Endodermal cell (in vitro differentiated cells): Measurements from ENCODE around the gene TGM4. TPM values are rescaled to one million over a fixed set of nuclear protein-coding genes. Genes with fewer than 3 reads are reported as not detected.

Experiments
- DNase-seq: peaks from one replicate; pipeline ENCODE4 v3.0.0-alpha.2; 2017
- H3K27ac ChIP-seq: 2 replicates; pipeline ENCODE4 v1.5.1; 2013; ENCODE audit warnings: mild to moderate bottlenecking, low read depth, low read length, moderate library complexity
- H3K27me3 ChIP-seq: 2 replicates; pipeline ENCODE4 v1.6.1; 2013; ENCODE audit warnings: mild to moderate bottlenecking, low read length, moderate library complexity; ENCODE audit not compliant: insufficient read depth, control insufficient read depth, poor library complexity, severe bottlenecking
- H3K36me3 ChIP-seq: 2 replicates; pipeline ENCODE4 v1.7.0; 2013; ENCODE audit warnings: mild to moderate bottlenecking, low read length, moderate library complexity; ENCODE audit not compliant: control insufficient read depth, insufficient read depth
- H3K4me1 ChIP-seq: one replicate; pipeline ENCODE4 v1.7.0; 2013; ENCODE audit warnings: low read length; ENCODE audit not compliant: control insufficient read depth, insufficient read depth
- H3K4me3 ChIP-seq: 2 replicates; pipeline ENCODE4 v1.5.1; 2013; ENCODE audit warnings: mild to moderate bottlenecking, low read length, moderate library complexity
- H3K9ac ChIP-seq: 2 replicates; pipeline ENCODE4 v1.6.1; 2013; ENCODE audit warnings: mild to moderate bottlenecking, low read length, moderate library complexity; ENCODE audit not compliant: poor library complexity, severe bottlenecking; ENCODE audit errors: extremely low read depth
- H3K9me3 ChIP-seq: 2 replicates; pipeline ENCODE4 v1.6.1; 2013; ENCODE audit warnings: mild to moderate bottlenecking, low read length, moderate library complexity; ENCODE audit not compliant: control insufficient read depth
- H3K27ac Mint-ChIP-seq: 2 replicates; pipeline ENCODE4 v1.8.0; 2020; ENCODE audit warnings: mixed read lengths
- H3K27me3 Mint-ChIP-seq: 2 replicates; pipeline ENCODE4 v1.8.0; 2021; ENCODE audit warnings: mild to moderate bottlenecking, mixed read lengths; ENCODE audit not compliant: insufficient read depth
- H3K36me3 Mint-ChIP-seq: 2 replicates; pipeline ENCODE4 v1.8.0; 2020; ENCODE audit warnings: low read depth, mixed read lengths
- H3K4me1 Mint-ChIP-seq: 2 replicates; pipeline ENCODE4 v1.8.0; 2020; ENCODE audit warnings: mixed read lengths
- H3K4me3 Mint-ChIP-seq: 2 replicates; pipeline ENCODE4 v1.8.0; 2020; ENCODE audit warnings: mild to moderate bottlenecking, moderate library complexity, mixed read lengths
- H3K9me3 Mint-ChIP-seq: 2 replicates; pipeline ENCODE4 v1.8.0; 2020; ENCODE audit warnings: mild to moderate bottlenecking, mixed read lengths
- WGBS, 2 experiments: methylation state at CpG; one replicate each; pipeline versions ENCODE4 v1.1.5 to v1.1.7; 2013; ENCODE audit warnings: missing lambda C conversion rate in 2 of 2, mixed read lengths in 1 of 2; ENCODE audit not compliant: insufficient coverage in 1 of 2, insufficient read length in 1 of 2; 5-methylcytosine and 5-hydroxymethylcytosine counted together
- total RNA-seq, 2 donors: library from RNA; stranded (reverse); fragmentation: NEBNext Ultra II Directional in 1 of 2; extraction: Animal tissue kit (Norgen Biotek cat#: 25700) in 1 of 2; gene quantifications; 2 replicates in 1 of 2; 3 replicates in 1 of 2; pipeline ENCODE4 v1.2.1, GENCODE V29; 2021
- TF ChIP-seq, protein P1 (sequence below): fragments of 200-600 bp; sonication (generic); conservative IDR thresholded peaks from 2 replicates; pipeline ENCODE4 v1.5.0; 2021; ENCODE audit warnings: antibody characterized with exemption, mild to moderate bottlenecking

The TGM4 gene
- total RNA-seq, 2 donors from 2014 or later = not detected

DNA sequence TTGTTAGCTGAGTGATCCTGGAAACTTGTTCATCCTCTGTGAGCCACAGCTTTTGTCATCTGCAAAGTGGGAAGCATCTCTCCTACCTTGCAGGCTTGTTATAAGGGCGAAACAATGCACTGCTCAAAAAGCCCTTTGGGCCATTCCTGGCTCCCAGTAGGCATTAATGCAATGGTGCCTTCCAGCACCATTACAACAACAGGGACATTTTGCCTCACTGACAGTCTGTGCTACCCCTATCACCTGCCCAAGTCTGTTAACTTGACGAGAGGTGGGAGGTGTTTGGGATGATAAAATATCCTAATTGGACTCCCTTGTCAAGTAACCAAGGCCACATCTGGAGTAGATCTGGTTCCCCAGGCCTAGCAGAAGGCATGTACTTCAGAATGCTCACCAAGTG, 57.4 kb downstream of the TGM4 start:
- no peaks in the 10 kb centered on the region for H3K27me3 Mint-ChIP-seq
- DNase-seq = no peak
- no peaks in the 10 kb centered on the region for H3K9me3 ChIP-seq
- H3K9me3 Mint-ChIP-seq = no peaks in the 10 kb centered on the region
- no peak overlapping the region for H3K9ac ChIP-seq
- H3K4me3 Mint-ChIP-seq = no peak overlapping the region
- WGBS, 2 experiments = 87 to 92% methylated on average over 2 of the region's 2 CpGs
- H3K36me3 ChIP-seq = peaks cover 57% of the 10 kb centered on the region
- peak overlapping the region; percentile 79 for H3K27ac ChIP-seq
- H3K4me3 ChIP-seq = no peak overlapping the region
- peaks cover 30% of the 10 kb centered on the region for H3K4me1 Mint-ChIP-seq
- H3K27me3 ChIP-seq = no peaks in the 10 kb centered on the region
- H3K36me3 Mint-ChIP-seq = peaks cover 74% of the 10 kb centered on the region
- TF ChIP-seq, protein P1, sequence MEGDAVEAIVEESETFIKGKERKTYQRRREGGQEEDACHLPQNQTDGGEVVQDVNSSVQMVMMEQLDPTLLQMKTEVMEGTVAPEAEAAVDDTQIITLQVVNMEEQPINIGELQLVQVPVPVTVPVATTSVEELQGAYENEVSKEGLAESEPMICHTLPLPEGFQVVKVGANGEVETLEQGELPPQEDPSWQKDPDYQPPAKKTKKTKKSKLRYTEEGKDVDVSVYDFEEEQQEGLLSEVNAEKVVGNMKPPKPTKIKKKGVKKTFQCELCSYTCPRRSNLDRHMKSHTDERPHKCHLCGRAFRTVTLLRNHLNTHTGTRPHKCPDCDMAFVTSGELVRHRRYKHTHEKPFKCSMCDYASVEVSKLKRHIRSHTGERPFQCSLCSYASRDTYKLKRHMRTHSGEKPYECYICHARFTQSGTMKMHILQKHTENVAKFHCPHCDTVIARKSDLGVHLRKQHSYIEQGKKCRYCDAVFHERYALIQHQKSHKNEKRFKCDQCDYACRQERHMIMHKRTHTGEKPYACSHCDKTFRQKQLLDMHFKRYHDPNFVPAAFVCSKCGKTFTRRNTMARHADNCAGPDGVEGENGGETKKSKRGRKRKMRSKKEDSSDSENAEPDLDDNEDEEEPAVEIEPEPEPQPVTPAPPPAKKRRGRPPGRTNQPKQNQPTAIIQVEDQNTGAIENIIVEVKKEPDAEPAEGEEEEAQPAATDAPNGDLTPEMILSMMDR = no peak
- peak overlapping the region; percentile 84 for H3K27ac Mint-ChIP-seq
- peaks cover 6% of the 10 kb centered on the region for H3K4me1 ChIP-seq

DNA sequence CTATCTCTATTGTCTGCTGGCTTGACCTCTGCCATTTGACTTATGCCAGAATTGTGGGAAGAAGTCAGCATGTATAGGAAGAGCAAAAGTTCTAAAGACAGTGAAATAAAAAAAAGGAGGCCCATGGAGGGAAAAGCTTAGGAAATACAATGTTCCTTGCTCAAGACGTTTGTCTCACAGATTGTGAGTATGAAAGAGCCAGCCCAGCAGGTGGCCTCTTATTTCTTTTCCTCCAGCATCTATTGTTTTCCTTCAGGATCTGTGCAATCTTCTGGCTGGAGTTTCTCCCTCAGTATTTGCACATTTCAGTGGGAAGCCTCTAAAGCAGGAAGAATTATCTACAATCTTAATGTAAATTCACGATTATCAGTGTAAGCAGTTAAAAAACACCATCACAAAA, 57.9 kb downstream of the TGM4 start:
- no peaks in the 10 kb centered on the region for H3K27me3 ChIP-seq
- 79% methylated on average over 2 of the region's 2 CpGs; no CpG with 5 or more reads in 1 of the 2 experiments for WGBS, 2 experiments
- Mint-ChIP-seq H3K9me3 (no peaks in the 10 kb centered on the region), H3K27ac (peak overlapping the region; percentile 84), H3K4me3 (no peak overlapping the region), H3K36me3 (peaks cover 74% of the 10 kb centered on the region), H3K4me1 (peaks cover 30% of the 10 kb centered on the region), H3K27me3 (no peaks in the 10 kb centered on the region)
- peak overlapping the region; percentile 79 for H3K27ac ChIP-seq
- DNase-seq = no peak
- no peak overlapping the region for H3K4me3 ChIP-seq
- H3K36me3 ChIP-seq = peaks cover 53% of the 10 kb centered on the region
- TF ChIP-seq, protein P1 = no peak
- H3K4me1 ChIP-seq = peaks cover 6% of the 10 kb centered on the region
- no peaks in the 10 kb centered on the region for H3K9me3 ChIP-seq
- H3K9ac ChIP-seq = no peak overlapping the region

DNA sequence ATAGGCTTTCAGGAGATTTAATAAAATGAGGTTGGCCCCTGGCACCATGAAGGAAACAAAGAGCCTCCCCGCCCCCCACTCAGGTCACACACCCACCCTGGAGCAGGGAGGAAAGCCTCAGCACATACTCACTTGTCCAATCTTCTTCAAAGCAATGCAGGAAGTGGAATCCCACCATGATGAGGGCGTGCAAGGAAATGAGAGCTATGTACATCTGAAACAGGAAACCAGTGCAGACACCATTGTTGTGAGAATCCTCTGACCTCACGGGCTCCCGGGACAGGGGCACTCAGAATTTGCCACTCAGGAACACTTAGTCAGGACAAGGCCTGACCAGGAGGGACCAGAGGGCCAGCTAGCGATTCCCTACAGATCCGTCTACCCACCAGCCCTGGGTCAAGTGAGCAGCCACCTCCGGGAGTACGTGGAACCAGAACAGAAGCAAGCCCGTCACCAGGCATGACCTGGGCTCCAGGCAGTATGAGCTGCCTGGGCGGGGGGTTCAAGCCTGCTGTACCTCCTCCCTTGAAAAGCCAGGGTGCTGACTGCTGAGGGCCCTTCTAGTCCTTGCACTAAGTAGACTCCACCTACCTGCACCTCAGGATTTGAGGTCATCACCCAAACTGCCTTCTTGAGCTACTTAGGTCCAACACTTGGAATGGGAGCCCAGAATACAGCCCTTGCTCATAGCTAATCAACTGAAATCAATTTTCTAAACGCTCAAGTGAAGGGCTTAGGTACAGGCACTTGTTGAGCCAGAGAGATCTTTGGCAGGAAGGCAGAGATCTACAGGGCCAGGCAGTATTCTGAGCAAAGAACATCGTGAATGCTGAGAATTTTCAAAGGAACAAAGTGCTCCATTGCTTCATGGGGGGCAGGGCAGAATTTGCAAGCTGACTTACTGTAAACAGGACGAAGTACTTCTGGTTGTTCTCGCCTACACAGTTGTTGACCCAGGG, 58.9 kb downstream of the TGM4 start:
- H3K27ac ChIP-seq = peak overlapping the region; percentile 79
- H3K4me3 ChIP-seq = no peak overlapping the region
- no peak overlapping the region for H3K9ac ChIP-seq
- peaks cover 79% of the 10 kb centered on the region for H3K36me3 Mint-ChIP-seq
- no peaks in the 10 kb centered on the region for H3K9me3 ChIP-seq
- TF ChIP-seq, protein P1 = no peak
- H3K4me3 Mint-ChIP-seq = no peak overlapping the region
- peaks cover 30% of the 10 kb centered on the region for H3K4me1 Mint-ChIP-seq
- no peak for DNase-seq
- peak overlapping the region; percentile 84 for H3K27ac Mint-ChIP-seq
- 95 to 98% methylated on average over 13 to 14 of the region's 14 CpGs for WGBS, 2 experiments
- H3K36me3 ChIP-seq = peaks cover 52% of the 10 kb centered on the region
- H3K4me1 ChIP-seq = peaks cover 6% of the 10 kb centered on the region
- no peaks in the 10 kb centered on the region for H3K27me3 ChIP-seq
- H3K27me3 Mint-ChIP-seq = no peaks in the 10 kb centered on the region
- no peaks in the 10 kb centered on the region for H3K9me3 Mint-ChIP-seq
